ENCODE results near the gene GRIP2.

DNA sequence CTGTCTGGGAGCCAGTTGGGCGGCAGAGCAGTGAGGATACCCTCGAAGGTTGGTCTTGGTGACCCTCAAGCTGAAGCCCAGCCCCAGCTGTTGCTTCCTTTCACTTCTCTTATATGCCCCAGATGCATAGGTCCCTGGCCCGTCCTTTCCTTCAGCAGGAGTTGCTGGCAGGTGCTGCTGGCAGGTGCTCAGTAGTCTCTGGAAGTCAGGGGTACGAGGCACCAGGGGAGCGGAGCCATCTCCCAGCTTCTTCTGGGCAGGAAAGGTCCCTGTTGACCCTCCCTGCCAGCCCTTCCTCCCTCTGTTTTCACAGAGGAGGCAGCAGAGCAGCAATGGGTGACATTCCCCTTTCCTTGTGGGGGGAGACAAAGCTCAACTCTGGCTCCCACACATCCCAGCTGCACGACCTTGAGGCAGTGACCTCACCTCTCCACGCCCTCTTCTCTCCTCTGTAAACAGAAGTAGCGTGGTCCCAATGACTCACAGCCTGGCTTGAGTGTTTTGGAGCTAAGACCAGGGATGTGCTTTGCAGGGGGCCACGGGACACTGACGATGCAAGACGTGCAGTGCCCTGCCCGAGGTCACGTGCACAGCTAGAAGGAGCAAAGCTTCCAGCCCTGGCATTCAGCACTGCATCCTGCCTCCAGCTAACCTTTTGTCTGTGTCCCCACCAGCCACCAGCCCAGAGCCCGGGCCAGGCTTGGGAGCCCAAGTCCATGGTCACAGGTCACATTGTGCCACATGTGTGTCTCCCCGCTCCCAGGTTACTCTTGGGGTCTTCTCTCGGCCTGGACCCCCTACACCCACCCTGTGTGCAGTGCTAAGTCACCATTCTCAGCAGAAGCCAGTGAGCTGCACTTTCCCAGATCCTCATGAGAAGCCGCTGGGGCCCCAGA is 88.0 kb downstream of the GRIP2 start:
- TF ChIP-seq ZFP3 (CRISPR knock-in tag; IDR thresholded peaks at IDR 0.05) (no peak), ARNTL (CRISPR knock-in tag; IDR thresholded peaks at IDR 0.05; ENCODE audit: borderline replicate concordance, low read depth) (no peak), BACH2 (CRISPR knock-in tag; IDR thresholded peaks at IDR 0.05; ENCODE audit: borderline replicate concordance) (no peak), ZNF565 (CRISPR knock-in tag; conservative IDR thresholded peaks at IDR 0.05; ENCODE audit: low read depth) (no peak), RARB (CRISPR knock-in tag; IDR thresholded peaks at IDR 0.05) (no peak), SNAI2 (CRISPR knock-in tag; IDR thresholded peaks at IDR 0.05) (no peak), ZNF70 (CRISPR knock-in tag; IDR thresholded peaks at IDR 0.05) (no peak), ZC3H10 (CRISPR knock-in tag; IDR thresholded peaks at IDR 0.05) (no peak), CSDC2 (CRISPR knock-in tag; IDR thresholded peaks at IDR 0.05) (no peak), OSR1 (CRISPR knock-in tag; IDR thresholded peaks at IDR 0.05) (no peak), ESRRG (CRISPR knock-in tag; IDR thresholded peaks at IDR 0.05) (no peak), GLIS3 (CRISPR knock-in tag; IDR thresholded peaks at IDR 0.05) (no peak)
- TF ChIP-seq, protein P1, sequence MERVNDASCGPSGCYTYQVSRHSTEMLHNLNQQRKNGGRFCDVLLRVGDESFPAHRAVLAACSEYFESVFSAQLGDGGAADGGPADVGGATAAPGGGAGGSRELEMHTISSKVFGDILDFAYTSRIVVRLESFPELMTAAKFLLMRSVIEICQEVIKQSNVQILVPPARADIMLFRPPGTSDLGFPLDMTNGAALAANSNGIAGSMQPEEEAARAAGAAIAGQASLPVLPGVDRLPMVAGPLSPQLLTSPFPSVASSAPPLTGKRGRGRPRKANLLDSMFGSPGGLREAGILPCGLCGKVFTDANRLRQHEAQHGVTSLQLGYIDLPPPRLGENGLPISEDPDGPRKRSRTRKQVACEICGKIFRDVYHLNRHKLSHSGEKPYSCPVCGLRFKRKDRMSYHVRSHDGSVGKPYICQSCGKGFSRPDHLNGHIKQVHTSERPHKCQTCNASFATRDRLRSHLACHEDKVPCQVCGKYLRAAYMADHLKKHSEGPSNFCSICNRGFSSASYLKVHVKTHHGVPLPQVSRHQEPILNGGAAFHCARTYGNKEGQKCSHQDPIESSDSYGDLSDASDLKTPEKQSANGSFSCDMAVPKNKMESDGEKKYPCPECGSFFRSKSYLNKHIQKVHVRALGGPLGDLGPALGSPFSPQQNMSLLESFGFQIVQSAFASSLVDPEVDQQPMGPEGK (CRISPR knock-in tag; IDR thresholded peaks at IDR 0.05; ENCODE audit: borderline replicate concordance), result no peak
